ENCODE measurements around the gene TEX264. TPM values are rescaled to one million over a fixed set of nuclear protein-coding genes. Genes with fewer than 3 reads are reported as not detected.

Gene TEX264
- total and polyA plus RNA-seq, 7 donors = 16.8 to 71.5 (median 29.6) TPM

- 75 to 83% (median 82%) methylated on average over 10 of the region's 10 CpGs for WGBS, 3 donors
- DNase-seq = no peak
- no peak overlapping the region for H3K4me3 ChIP-seq
- H3K9me3 ChIP-seq = no peaks in the 10 kb centered on the region
- TF ChIP-seq CTCF (IDR thresholded peaks at IDR 0.05) = no peak
- H3K4me1 ChIP-seq = no peaks in the 10 kb centered on the region
- no peak overlapping the region for H3K27ac ChIP-seq
- intact Hi-C loops (cut with DNase I) = loop anchor here in 1 of 2 donors (5.0 kb wide), 1 partner anchor 85 kb away; no protein-coding TSS in a partner anchor
- H3K27me3 ChIP-seq (ENCODE audit: insufficient read depth in 3 of 3, low read length in 2 of 3) = no peaks in the 10 kb centered on the region
- ATAC-seq = no peak
- H3K36me3 ChIP-seq (ENCODE audit: insufficient read depth in 1 of 2, low read depth in 1 of 2) = no peaks in the 10 kb centered on the region
Measured at GRCh38 chr3:51717446-51717845, 46.4 kb downstream of the TEX264 start.

- Histone ChIP-seq H3K4me3 (no peak overlapping the region), H3K27me3 (ENCODE audit: insufficient read depth in 3 of 3, low read length in 2 of 3) (no peaks in the 10 kb centered on the region), H3K4me1 (no peaks in the 10 kb centered on the region), H3K36me3 (ENCODE audit: insufficient read depth in 1 of 2, low read depth in 1 of 2) (no peaks in the 10 kb centered on the region), H3K9me3 (no peaks in the 10 kb centered on the region), H3K27ac (no peak overlapping the region)
- TF ChIP-seq CTCF (IDR thresholded peaks at IDR 0.05) = no peak
- WGBS, 3 donors = 65 to 77% (median 73%) methylated on average over 7 of the region's 7 CpGs
- intact Hi-C loops (cut with DNase I) = loop anchor here in 1 of 2 donors (5.0 kb wide), 1 partner anchor 84 kb away; no protein-coding TSS in a partner anchor
- ATAC-seq (no peak), DNase-seq (no peak)
Measured at GRCh38 chr3:51717947-51718346, 46.9 kb downstream of the TEX264 start.

- peak; percentile 56 to 85 (median 83) for ATAC-seq
- no peak overlapping the region for H3K4me3 ChIP-seq
- intact Hi-C loops (cut with DNase I) = loop anchor here in 1 of 2 donors (5.0 kb wide), 1 partner anchor 84 kb away; no protein-coding TSS in a partner anchor
- DNase-seq = peak; percentile 45 to 72
- no peaks in the 10 kb centered on the region for H3K9me3 ChIP-seq
- H3K27me3 ChIP-seq (ENCODE audit: insufficient read depth in 3 of 3, low read length in 2 of 3) = no peaks in the 10 kb centered on the region
- TF ChIP-seq CTCF (IDR thresholded peaks at IDR 0.05) = peak; percentile 59
- no peaks in the 10 kb centered on the region for H3K36me3 ChIP-seq (ENCODE audit: insufficient read depth in 1 of 2, low read depth in 1 of 2)
- WGBS, 3 donors = 23 to 35% (median 24%) methylated on average over 16 of the region's 16 CpGs
- no peaks in the 10 kb centered on the region for H3K4me1 ChIP-seq
- H3K27ac ChIP-seq = no peak overlapping the region
Measured at GRCh38 chr3:51718547-51719409, 47.7 kb downstream of the TEX264 start.

- no peaks in the 10 kb centered on the region for H3K27me3 ChIP-seq (ENCODE audit: insufficient read depth in 3 of 3, low read length in 2 of 3)
- H3K36me3 ChIP-seq (ENCODE audit: insufficient read depth in 1 of 2, low read depth in 1 of 2) = no peaks in the 10 kb centered on the region
- ATAC-seq (no peak), DNase-seq (no peak)
- peak; percentile 1 for TF ChIP-seq CTCF (IDR thresholded peaks at IDR 0.05)
- intact Hi-C loops (cut with DNase I) = loop anchor here in 1 of 2 donors (5.0 kb wide), 1 partner anchor 83 kb away; no protein-coding TSS in a partner anchor
- no peak overlapping the region for H3K27ac ChIP-seq
- H3K4me1 ChIP-seq = no peaks in the 10 kb centered on the region
- H3K9me3 ChIP-seq = no peaks in the 10 kb centered on the region
- WGBS, 3 donors = 75 to 79% (median 77%) methylated on average over 5 of the region's 5 CpGs
- H3K4me3 ChIP-seq = no peak overlapping the region
Measured at GRCh38 chr3:51719410-51720025, 48.5 kb downstream of the TEX264 start.
